GM13976 (cell line): ENCODE results near the gene SLC6A7.

Source experiments
- DNase-seq: peaks from one replicate; pipeline ENCODE4 v3.0.0; 2012; ENCODE audit warnings: low spot score
- CTCF ChIP-seq: IDR thresholded peaks from 2 replicates; pipeline ENCODE4 v1.5.1; 2012; ENCODE audit warnings: borderline replicate concordance, mild to moderate bottlenecking; ENCODE audit not compliant: insufficient read depth; ENCODE audit errors: extremely low read depth, missing control alignments, control extremely low read depth
- in situ Hi-C: fragments of 300-500 bp; cut with MboI; formaldehyde crosslinking; loops from one replicate; pipeline ENCODE4 v1.12.0; 2022; ENCODE audit warnings: low sequenced_read_pairs, mixed read lengths, inconsistent platforms; ENCODE audit not compliant: unreplicated experiment

SLC6A7 gene

GRCh38 chr5:150143350-150144245 lies 46.3 kb upstream of the SLC6A7 start:
- no peak for DNase-seq
- no peak for TF ChIP-seq CTCF
- in situ Hi-C loops, result no loop called here

GRCh38 chr5:150144246-150144801 lies 45.5 kb upstream of the SLC6A7 start:
- no peak for TF ChIP-seq CTCF
- in situ Hi-C loops, result no loop called here
- DNase-seq, result no peak

DNA sequence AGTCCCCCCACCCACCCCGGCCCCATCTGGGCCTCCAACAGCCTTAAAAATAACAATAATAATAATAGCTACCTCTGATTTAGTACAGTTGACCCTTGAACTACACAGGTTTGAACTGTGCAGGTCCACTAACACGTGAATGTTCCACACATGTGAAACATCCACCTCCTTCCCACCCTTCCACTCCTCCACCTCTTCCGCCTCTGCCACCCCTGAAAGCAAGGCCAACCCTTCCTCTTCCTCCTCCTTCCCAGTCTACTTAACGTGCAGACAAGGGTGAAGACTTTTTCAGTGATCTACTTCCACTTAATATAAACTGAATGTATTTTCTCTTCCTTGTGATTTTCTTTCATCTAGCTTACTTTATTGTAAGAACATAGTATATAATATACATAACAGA lies 45.0 kb upstream of the SLC6A7 start:
- in situ Hi-C loops, result no loop called here

DNA sequence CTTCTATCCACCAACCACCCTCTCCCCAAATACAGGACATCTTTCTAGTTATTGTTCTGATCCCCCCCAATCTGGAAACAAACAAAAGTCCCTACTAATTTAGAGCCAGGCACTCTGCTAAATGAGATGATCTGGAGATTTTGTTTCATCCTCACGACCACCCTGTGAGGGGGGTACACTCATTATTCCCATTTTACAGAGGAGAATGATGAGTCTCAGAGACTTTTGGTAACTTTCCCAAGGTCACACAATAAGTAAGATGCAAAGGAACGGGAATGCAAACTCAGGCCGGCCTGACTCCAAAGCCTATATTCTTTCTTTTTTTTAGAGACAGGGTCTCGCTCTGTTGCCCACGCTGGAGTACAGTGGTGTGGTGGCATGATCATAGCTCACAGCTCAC lies 43.6 kb upstream of the SLC6A7 start:
- DNase-seq, result no peak
- TF ChIP-seq CTCF, result no peak
- in situ Hi-C loops, result no loop called here

More for the DNA sequence above, 45.0 kb upstream of the SLC6A7 start:
- TF ChIP-seq CTCF, result no peak
- no peak for DNase-seq

DNA sequence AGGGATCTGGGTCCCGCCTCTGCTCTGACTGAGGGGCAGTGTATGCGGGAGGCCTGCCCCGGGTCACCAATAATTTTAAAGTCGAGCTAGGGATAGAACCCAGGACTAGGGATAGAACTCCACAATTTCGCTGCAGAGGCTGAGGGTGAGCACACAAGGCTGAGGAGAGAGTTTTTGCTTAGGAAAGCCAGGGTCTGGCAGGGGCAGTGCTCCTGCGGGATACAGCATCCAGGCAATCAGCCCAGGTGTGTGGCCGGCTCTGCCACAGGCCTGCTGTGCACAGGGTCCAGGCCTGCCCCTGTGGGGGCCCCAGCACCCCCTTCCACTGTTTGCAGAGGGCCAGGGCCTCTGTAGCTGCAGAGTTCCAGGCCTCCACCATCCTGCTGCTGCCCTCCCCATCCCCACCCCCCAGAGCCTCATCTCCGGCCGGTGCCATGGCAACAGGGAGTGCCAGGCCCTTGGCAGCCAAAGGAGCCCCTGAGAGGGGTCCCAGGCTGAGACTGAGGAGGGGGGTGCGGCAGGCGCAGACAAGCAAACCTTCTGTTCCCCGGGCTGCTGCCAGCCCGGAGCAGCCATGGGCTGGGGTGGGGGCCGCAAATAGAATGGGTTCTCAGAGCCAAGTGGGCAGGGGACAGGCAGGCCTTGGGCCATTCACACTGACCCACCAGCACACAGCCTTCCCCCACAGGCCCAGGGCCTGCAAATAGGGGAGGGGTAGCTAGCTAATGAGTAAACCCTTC lies 42.8 kb upstream of the SLC6A7 start:
- in situ Hi-C loops, result no loop called here
- no peak for DNase-seq
- TF ChIP-seq CTCF, result no peak

DNA sequence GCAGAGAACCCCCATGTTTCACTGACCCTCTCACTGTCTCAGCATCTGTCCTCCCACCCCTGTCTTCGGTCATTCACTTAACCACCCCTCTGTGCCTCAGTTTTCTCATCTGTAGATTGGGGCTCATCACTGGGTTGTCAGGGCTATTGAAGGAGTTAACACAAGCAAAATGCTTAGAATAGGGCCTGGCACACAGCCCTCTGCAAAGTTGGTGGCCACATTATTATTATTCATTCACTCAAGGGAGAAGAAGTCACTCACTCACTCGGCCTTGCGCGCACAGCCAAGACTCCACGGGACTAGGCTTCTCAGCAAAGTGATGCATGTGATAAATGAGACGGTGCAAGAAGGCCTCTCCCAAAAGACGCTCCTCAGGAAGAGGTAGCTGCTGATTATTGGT lies 42.2 kb upstream of the SLC6A7 start:
- in situ Hi-C loops, result no loop called here
- no peak for DNase-seq
- no peak for TF ChIP-seq CTCF
